ENCODE measurements around the gene UCHL3. TPM values are rescaled to one million over a fixed set of nuclear protein-coding genes. Genes with fewer than 3 reads are reported as not detected.

Gene UCHL3
- total and polyA plus RNA-seq, 2 donors (not counting 3 experiments of a cell fraction or from before 2014, with no cell fraction given), result 31.3 to 46.8 TPM

- Histone ChIP-seq H3K27me3 (ENCODE audit: control insufficient read depth in 2 of 2, insufficient read depth in 2 of 2, low read length in 2 of 2) (peaks cover 0 to 2% of the 10 kb centered on the region in 2 experiments), H3K27ac (ENCODE audit: insufficient read depth, low read depth, low read length) (no peak overlapping the region), H3K4me2 (ENCODE audit: insufficient read depth, low read length) (no peak overlapping the region), H3K4me3 (replicated peaks in 1 of 3; ENCODE audit: insufficient read depth in 1 of 3, low read depth in 1 of 3, low read length in 3 of 3) (no peak overlapping the region), H3K79me2 (ENCODE audit: control insufficient read depth, insufficient read depth, low read length) (no peaks in the 10 kb centered on the region), H3K9ac (replicated peaks; ENCODE audit: extremely low read depth, insufficient read depth, low read length) (no peak overlapping the region), H4K20me1 (replicated peaks; ENCODE audit: control insufficient read depth, extremely low read depth, insufficient read depth, low read length) (no peaks in the 10 kb centered on the region), H3K36me3 (ENCODE audit: control insufficient read depth in 2 of 2, extremely low read depth in 1 of 2, insufficient read depth in 2 of 2, low read length in 2 of 2) (no peaks in the 10 kb centered on the region), H3K4me1 (ENCODE audit: control insufficient read depth, extremely low read depth, insufficient read depth, low read length) (no peaks in the 10 kb centered on the region), H3K9me3 (replicated peaks; ENCODE audit: control insufficient read depth, insufficient read depth, low read length) (no peaks in the 10 kb centered on the region), H3K9me1 (replicated peaks; ENCODE audit: control insufficient read depth, extremely low read depth, insufficient read depth, low read length) (no peaks in the 10 kb centered on the region), H2AFZ (ENCODE audit: low read depth, low read length) (no peak overlapping the region)
- no TSS peak for BruUV-seq (replicated peaks)
- intact Hi-C loops (cut with micrococcal nuclease), result no loop called here
- no peak for DNase-seq (ENCODE audit: low read depth, low spot score)
- ChIA-PET POLR2A (no interaction called here), CTCF (interaction anchor here (0.7 to 1.3 kb wide), 2 partner anchors 23 to 30 kb away, joined by 3 read pairs; partner anchors contain the start of gene TBC1D4)
- dilution Hi-C loops (cut with MboI; ENCODE audit: extremely low pct_ligation_motif_present, low sequenced_read_pairs), result no loop called here
- FAIRE-seq, result no peak
- TF ChIP-seq MAX (IDR thresholded peaks at IDR 0.05; ENCODE audit: insufficient read depth, insufficient read length), result no peak
- TF ChIP-seq GATA2 (IDR thresholded peaks at IDR 0.05; ENCODE audit: insufficient read depth, insufficient read length, low read depth, low read length), result no peak
- no peak for TF ChIP-seq MYC (IDR thresholded peaks at IDR 0.05; ENCODE audit: low read depth, low read length)
- no peak for TF ChIP-seq POLR2AphosphoS5 (IDR thresholded peaks at IDR 0.05; ENCODE audit: insufficient read depth, low read depth, low read length)
Observed at GRCh38 chr13:75512253-75512652, 37.3 kb upstream of the UCHL3 start.

DNA sequence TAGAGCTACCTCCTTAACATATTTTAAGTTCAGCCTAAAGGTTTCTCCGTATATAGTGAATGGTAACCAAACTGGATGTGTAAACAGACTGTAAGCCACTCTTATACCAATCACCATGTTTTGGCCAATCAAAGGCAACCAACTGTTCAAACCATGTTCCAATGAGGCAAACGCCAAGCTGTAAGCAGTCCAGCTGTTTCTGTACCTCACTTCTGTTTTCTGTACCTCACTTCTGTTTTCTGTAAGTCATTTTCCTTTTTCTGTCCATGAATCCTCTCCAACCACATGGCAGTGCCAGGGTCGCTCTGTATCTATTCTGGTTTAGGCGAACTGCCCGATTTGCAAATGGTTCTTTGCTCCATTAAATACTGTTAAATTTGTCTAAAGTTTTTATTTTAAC is 36.3 kb upstream of the UCHL3 start:
- H3K4me1 ChIP-seq (ENCODE audit: control insufficient read depth, extremely low read depth, insufficient read depth, low read length), result no peaks in the 10 kb centered on the region
- H3K79me2 ChIP-seq (ENCODE audit: control insufficient read depth, insufficient read depth, low read length), result no peaks in the 10 kb centered on the region
- H3K4me3 ChIP-seq (replicated peaks in 1 of 3; ENCODE audit: insufficient read depth in 1 of 3, low read depth in 1 of 3, low read length in 3 of 3), result no peak overlapping the region
- peaks cover 0 to 2% of the 10 kb centered on the region in 2 experiments for H3K27me3 ChIP-seq (ENCODE audit: control insufficient read depth in 2 of 2, insufficient read depth in 2 of 2, low read length in 2 of 2)
- H3K9ac ChIP-seq (replicated peaks; ENCODE audit: extremely low read depth, insufficient read depth, low read length), result no peak overlapping the region
- no peak for DNase-seq (ENCODE audit: low read depth, low spot score)
- no peak overlapping the region for H2AFZ ChIP-seq (ENCODE audit: low read depth, low read length)
- no TSS peak for BruUV-seq (replicated peaks)
- no peaks in the 10 kb centered on the region for H3K9me1 ChIP-seq (replicated peaks; ENCODE audit: control insufficient read depth, extremely low read depth, insufficient read depth, low read length)
- ChIA-PET CTCF (interaction anchor here (0.9 to 1.2 kb wide), 2 partner anchors 10 to 11 kb away, joined by 3 read pairs; no protein-coding TSS in a partner anchor), POLR2A (no interaction called here)
- no peaks in the 10 kb centered on the region for H3K9me3 ChIP-seq (replicated peaks; ENCODE audit: control insufficient read depth, insufficient read depth, low read length)
- TF ChIP-seq FOS (IDR thresholded peaks at IDR 0.05; ENCODE audit: borderline replicate concordance, insufficient read depth, low read length) (no peak), JUN (IDR thresholded peaks at IDR 0.05; ENCODE audit: borderline replicate concordance, insufficient read depth, insufficient read length, low read depth) (no peak), EZH2 (IDR thresholded peaks at IDR 0.05; ENCODE audit: borderline replicate concordance, low read depth, low read length, severe bottlenecking) (no peak), GATA2 (IDR thresholded peaks at IDR 0.05; ENCODE audit: insufficient read depth, insufficient read length, low read depth, low read length) (no peak), POLR2AphosphoS5 (IDR thresholded peaks at IDR 0.05; ENCODE audit: insufficient read depth, low read depth, low read length) (no peak), MYC (IDR thresholded peaks at IDR 0.05; ENCODE audit: low read depth, low read length) (no peak), CTCF (IDR thresholded peaks at IDR 0.05; ENCODE audit: extremely low read depth in 1 of 2, insufficient read depth in 1 of 2, low read depth in 1 of 2, low read length in 2 of 2) (no peak)
- no peak overlapping the region for H3K27ac ChIP-seq (ENCODE audit: insufficient read depth, low read depth, low read length)
- no peaks in the 10 kb centered on the region for H4K20me1 ChIP-seq (replicated peaks; ENCODE audit: control insufficient read depth, extremely low read depth, insufficient read depth, low read length)
- intact Hi-C loops (cut with micrococcal nuclease) (no loop called here), dilution Hi-C loops (cut with MboI; ENCODE audit: extremely low pct_ligation_motif_present, low sequenced_read_pairs) (no loop called here)
- no peaks in the 10 kb centered on the region for H3K36me3 ChIP-seq (ENCODE audit: control insufficient read depth in 2 of 2, extremely low read depth in 1 of 2, insufficient read depth in 2 of 2, low read length in 2 of 2)
- H3K4me2 ChIP-seq (ENCODE audit: insufficient read depth, low read length), result no peak overlapping the region
- no peak for FAIRE-seq
